Upper lobe of left lung (tissue), 4 donors: ENCODE data around the gene APOBEC3C.

Source experiments
- CTCF ChIP-seq, 6 experiments: fragments of 450-650 bp in 4 of 6; fragments of 200-600 bp in 2 of 6; sonication (generic) in 2 of 6; IDR thresholded peaks; one replicate each; pipeline ENCODE4 v1.5.1; 2016 to 2019; ENCODE audit warnings: antibody characterized with exemption in 6 of 6
- EP300 ChIP-seq, 4 donors: sonication (generic); formaldehyde crosslinking; IDR thresholded peaks; one replicate each; pipeline ENCODE4 v1.5.1; 2017; ENCODE audit warnings: antibody characterized with exemption in 4 of 4, control low read depth in 2 of 4
- POLR2A ChIP-seq, 4 donors: fragments of 450-650 bp; IDR thresholded peaks; one replicate each; pipeline ENCODE4 v1.5.1; 2016 to 2017; ENCODE audit warnings: antibody characterized with exemption in 4 of 4, mild to moderate bottlenecking in 2 of 4
- POLR2AphosphoS5 ChIP-seq, 2 donors: sonication (generic); formaldehyde crosslinking; IDR thresholded peaks; one replicate each; pipeline ENCODE4 v1.5.1; 2017; ENCODE audit warnings: antibody characterized with exemption in 2 of 2

- TF ChIP-seq CTCF (IDR thresholded peaks at IDR 0.05) = no peak
- TF ChIP-seq EP300 (IDR thresholded peaks at IDR 0.05) = no peak
- TF ChIP-seq POLR2AphosphoS5 (IDR thresholded peaks at IDR 0.05) = no peak
- no peak for TF ChIP-seq POLR2A (IDR thresholded peaks at IDR 0.05)
These were observed 47.1 kb upstream of the APOBEC3C start for GRCh38 chr22:38966942-38967341.
